NCI-H2081 treated with DMSO at 0.1 percent for 48 hours (cell line): ENCODE measurements around the gene TEX51.

Source experiments
- DNase-seq: peaks from one replicate; lab custom pipeline; 2025; lab: John Stamatoyannopoulos, UW

Gene TEX51

GRCh38 chr2:126878601-126879000 is 20.1 kb upstream of the TEX51 start:
- DNase-seq, result no peak

- DNase-seq, result no peak
Observed at GRCh38 chr2:126879348-126880298, 19.1 kb upstream of the TEX51 start.

GRCh38 chr2:126880324-126880723 is 18.4 kb upstream of the TEX51 start:
- no peak for DNase-seq

DNA sequence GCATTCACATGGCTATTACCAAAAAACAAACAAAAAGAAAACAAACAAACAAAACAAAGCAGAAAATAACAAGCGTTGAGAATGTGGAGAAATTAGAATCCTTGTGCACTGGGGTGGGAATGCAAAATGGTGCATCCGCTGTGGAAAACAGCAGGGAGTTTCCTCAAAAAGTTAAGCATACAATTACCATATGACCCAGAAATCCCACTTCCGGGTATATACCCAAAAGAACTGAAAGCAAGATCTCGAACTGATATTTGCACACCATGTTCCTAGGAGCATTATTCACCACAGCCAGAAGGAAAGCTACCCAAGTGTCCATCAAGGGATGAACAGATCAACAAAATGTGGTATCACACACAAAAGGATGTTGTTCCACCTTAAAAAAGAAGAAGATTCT is 17.9 kb upstream of the TEX51 start:
- no peak for DNase-seq

- no peak for DNase-seq
Observed at GRCh38 chr2:126881591-126881990, 17.1 kb upstream of the TEX51 start.

DNA sequence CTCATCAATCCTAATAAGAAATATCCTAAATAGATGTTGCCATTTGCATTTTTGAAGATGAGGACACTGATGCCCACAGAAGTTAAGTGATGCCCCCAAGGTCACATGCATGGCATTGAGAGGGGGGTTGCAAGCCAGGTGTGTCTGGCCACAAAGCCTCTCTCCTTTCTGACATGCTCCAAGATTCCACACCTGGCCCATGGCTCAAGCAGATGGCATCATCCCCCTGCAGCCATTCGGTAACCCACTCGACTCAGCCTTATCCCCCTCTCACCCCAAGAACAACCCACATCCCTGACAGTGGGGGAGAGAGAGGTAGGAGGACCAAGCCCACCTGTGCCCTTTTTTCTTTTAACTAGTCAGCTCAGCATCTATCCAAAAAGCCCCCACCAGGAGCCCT is 16.5 kb upstream of the TEX51 start:
- DNase-seq, result no peak

GRCh38 chr2:126882736-126883665 is 15.7 kb upstream of the TEX51 start:
- no peak for DNase-seq

- no peak for DNase-seq
Observed at GRCh38 chr2:126883666-126884040, 15.0 kb upstream of the TEX51 start.

GRCh38 chr2:126884861-126885750 is 13.6 kb upstream of the TEX51 start:
- DNase-seq, result no peak

GRCh38 chr2:126885751-126886210 is 12.9 kb upstream of the TEX51 start:
- no peak for DNase-seq

GRCh38 chr2:126886211-126886915 is 12.3 kb upstream of the TEX51 start:
- no peak for DNase-seq

DNA sequence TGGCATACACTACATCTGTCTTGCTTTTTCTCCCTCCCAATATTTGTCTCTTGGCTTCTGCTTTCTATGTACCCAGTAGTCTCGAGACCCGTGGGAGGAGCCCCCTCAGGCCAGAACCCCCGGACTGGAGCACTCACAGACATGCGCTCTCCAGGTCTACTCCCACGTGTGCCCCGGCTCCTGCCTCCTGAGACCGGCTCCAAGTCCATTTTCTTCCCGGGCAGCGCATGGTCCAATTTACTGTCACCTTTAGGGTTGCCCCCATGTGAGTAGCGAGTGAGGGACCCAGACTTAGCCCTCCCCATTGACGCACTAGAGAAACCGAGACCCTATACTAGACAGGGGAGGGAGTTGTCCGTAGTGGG is 11.8 kb upstream of the TEX51 start:
- DNase-seq, result no peak

- no peak for DNase-seq
Observed at GRCh38 chr2:126887506-126887905, 11.2 kb upstream of the TEX51 start.

DNA sequence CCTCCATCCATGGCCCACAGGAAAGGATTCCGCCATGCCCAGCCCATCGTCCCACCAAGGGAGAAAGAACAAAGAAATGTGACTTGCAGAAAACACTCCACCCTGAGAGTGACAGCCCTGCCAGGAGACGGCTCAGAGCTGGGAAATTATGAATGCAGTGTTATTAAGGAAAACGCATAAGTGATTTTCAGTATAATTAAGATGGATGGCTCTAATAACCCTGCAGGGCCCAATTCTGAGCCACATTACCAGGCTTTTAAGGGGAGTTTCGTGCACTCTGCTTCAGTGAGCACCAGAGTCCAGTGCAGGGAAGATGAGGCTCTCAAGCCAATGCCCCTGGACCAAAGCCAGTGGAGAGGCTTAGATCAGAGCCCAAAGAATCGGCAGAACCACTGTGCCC is 10.6 kb upstream of the TEX51 start:
- no peak for DNase-seq

- DNase-seq, result no peak
Observed at GRCh38 chr2:126889071-126889470, 9.6 kb upstream of the TEX51 start.

DNA sequence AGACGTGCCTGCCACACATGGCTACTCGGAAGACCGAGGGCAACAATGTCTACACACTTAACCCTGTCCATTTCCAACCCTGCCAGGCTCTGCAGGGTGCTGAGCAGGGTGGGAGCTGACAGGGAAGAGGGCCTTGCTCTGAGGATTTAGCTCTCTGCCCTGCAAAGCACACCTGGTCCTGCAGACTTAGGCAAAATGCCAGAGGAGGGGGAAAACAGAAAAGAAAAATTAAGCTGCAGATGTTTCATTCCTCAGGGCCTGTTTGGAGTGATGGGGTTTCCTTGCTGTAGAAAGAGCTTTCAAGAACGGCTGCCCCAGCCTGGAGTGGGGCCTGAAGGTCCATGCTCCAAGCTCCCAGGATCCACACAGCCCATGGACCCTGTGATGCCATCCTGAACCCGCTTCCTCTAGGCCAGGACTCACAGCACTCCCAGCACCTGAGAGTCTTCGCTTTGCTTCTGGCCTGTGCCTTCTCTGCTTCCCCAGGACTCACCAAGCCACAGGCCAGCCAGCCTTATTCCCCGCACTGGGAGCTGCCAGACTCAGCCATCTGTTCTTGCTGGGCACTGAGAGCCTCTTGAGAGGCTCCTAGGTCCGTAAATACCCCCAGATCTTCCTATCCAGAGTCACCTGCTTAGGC is 9.1 kb upstream of the TEX51 start:
- no peak for DNase-seq

DNA sequence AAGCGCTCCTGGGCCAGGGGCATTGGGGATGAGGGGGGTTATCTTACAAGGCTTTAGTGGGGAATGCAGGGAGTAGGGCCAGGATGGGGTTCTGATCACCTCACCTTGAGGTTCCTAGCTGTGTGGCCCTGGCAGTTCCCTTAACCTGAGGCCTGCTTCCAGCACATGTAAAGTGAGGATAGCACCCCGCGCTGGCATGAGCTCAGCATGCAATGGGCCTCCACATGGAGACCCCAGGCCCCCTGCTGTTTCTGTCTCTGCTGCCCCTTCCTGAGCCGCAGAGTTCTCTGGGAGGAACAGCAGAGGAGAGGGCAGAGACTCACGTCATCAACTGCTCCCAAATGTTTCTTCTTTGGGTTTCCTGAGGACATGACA is 8.6 kb upstream of the TEX51 start:
- DNase-seq, result no peak

GRCh38 chr2:126890551-126891450 is 7.9 kb upstream of the TEX51 start:
- no peak for DNase-seq

- DNase-seq, result no peak
Observed at GRCh38 chr2:126891681-126892500, 6.8 kb upstream of the TEX51 start.
